Gastroesophageal sphincter (tissue), 3 donors: ENCODE results near the gene MFSD6.

ENCODE experiments used
- POLR2AphosphoS5 ChIP-seq: sonication (generic); formaldehyde crosslinking; IDR thresholded peaks from one replicate; pipeline ENCODE4 v1.6.1; 2017; ENCODE audit warnings: antibody characterized with exemption
- TF ChIP-seq, protein P1 (sequence below), 4 experiments: fragments of 200-600 bp in 2 of 4; fragments of 450-650 bp in 2 of 4; sonication (generic) in 1 of 4; IDR thresholded peaks; one replicate each; pipeline ENCODE4 v1.5.1; 2017 to 2019; ENCODE audit warnings: antibody characterized with exemption in 4 of 4, mild to moderate bottlenecking in 2 of 4, moderate library complexity in 2 of 4

DNA sequence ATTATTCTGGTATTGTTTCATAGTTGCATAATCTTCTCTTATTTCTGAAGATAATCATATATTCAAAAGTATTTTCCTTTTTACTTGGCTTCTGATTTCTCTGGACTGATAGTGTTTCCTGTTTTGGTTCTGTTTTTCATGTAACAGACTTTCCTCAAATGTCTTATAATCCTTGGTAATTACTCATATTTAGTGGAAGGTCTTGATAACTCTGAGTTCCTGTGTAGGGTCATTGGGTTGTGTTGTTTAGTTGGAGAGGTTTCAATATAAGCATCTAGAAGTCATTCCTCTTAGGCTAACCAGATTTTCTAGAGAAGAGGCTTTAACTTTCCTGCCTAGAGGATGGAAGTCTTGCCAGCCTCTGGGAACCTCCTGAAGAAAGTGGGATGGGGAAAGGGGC, 23.8 kb downstream of the MFSD6 start:
- TF ChIP-seq, protein P1, sequence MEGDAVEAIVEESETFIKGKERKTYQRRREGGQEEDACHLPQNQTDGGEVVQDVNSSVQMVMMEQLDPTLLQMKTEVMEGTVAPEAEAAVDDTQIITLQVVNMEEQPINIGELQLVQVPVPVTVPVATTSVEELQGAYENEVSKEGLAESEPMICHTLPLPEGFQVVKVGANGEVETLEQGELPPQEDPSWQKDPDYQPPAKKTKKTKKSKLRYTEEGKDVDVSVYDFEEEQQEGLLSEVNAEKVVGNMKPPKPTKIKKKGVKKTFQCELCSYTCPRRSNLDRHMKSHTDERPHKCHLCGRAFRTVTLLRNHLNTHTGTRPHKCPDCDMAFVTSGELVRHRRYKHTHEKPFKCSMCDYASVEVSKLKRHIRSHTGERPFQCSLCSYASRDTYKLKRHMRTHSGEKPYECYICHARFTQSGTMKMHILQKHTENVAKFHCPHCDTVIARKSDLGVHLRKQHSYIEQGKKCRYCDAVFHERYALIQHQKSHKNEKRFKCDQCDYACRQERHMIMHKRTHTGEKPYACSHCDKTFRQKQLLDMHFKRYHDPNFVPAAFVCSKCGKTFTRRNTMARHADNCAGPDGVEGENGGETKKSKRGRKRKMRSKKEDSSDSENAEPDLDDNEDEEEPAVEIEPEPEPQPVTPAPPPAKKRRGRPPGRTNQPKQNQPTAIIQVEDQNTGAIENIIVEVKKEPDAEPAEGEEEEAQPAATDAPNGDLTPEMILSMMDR (IDR thresholded peaks at IDR 0.05): no peak
- TF ChIP-seq POLR2AphosphoS5: no peak
